CD4-positive, alpha-beta T cell treated with Interleukin-17A for 4 hours (primary cell): Measurements from ENCODE around the gene DLGAP4.

Experiments used
- DNase-seq: peaks from one replicate; pipeline ENCODE4 v3.0.0-alpha.2; 2020; ENCODE audit warnings: mixed read lengths

The DLGAP4 gene

DNA sequence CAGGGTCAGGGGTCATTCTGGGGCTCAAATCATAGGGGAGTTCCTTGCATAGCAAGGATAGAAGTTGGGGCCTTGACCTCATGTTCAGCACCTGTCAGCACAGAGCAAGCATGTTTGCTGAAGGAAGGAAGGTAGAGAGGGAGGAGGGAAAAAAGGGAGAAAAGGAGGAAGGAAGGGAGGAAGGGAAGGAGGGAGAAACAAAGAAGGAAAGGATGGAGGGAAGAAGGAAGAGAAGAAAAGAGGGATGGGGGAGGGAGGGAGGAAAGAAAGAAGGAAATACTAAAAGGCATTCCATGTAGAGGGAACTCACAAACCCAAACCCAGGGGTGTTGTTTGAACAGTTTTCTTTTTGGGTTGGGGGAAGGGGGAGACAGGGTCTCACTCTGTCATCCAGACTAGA is 80.1 kb downstream of the DLGAP4 start:
- DNase-seq, result no peak

DNA sequence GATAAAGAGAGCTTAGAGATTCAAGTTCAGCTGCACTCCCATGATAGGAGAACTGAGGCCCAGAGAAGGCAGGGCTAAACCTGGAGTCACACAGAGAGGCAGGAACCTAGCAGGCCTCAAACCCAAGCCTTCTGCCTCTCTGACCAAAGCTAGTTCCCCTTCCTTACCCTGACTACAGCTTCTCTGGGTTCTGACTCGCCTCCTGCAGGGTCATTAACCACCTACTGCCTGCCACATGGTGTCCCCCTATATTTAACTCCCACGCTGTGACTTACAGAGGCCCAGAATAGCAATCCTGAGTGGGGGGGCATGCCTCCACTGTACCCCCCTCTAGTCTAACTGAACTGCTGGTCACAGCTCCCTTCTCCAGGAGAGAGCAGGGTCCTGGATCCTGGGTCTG is 84.1 kb downstream of the DLGAP4 start:
- no peak for DNase-seq

DNA sequence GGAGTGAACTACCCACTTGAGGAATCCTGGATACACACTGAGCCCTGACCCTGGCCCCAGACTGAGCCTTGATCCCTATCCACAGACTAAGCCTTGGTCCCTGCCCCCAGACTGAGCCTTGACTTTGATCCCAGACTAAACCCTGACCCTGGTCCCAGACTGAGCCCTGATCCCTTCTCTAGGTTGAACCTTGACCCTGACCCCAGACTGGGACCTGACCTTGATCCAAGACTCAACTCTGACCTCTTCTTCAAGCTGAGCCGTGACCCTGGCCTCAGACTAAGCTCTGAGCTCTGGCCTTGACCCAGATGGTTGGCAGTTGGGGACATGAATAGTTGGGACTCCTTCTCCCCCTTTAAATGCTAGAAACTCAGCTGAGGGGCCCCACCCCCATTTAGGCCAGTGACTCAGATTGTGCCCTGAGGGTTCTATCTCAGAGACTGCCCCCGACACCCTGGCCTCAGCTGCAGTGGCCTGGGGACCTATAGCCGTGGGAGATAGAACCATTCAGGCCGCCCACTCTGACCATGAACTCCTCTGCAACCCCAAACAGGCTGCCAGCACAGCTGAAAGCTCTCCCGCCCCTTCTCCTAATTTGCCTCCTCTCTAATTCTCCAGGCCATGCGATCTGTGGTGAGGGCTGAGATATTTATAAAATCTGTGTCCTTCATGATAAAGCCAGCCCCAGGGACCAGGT is 84.7 kb downstream of the DLGAP4 start:
- no peak for DNase-seq

DNA sequence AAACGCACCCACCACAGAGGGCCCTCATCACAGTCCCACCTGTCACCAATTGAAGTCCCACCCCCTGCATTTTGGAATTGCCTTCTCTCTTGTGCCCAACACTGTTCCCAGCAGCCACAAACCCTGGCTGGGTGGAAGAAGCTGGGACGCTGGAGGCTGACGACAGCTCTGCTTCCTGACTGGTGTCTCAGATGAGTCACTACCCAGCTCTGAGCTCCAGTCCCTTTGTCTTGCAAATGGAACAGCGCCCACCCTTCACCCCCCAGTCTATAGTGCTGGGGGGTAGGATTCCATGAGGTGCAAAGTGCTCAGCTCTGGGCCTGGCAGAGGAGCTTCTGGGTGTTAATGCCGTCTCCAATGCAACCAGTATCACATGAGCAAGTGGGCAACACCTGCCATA is 85.3 kb downstream of the DLGAP4 start:
- DNase-seq, result no peak

DNA sequence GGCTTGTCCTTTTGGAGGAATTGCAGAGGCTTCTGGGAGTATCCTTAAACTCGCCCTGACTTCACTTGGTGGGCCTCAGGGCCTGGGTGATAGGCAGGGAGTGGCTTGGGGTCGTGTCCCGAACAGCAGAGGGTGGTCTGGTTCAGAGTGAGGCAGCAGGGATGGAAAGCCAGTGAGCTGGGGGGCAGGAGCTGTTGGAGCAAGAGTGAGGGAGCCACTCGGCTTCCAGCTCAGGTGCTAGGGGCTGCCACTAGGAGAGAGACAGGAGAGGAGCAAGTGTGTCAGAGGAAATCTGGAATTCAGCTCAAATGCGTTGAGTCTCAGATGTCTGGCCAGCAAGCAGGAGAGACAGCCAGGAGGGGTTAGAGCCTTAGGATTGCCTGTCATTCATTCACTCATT is 85.8 kb downstream of the DLGAP4 start:
- no peak for DNase-seq

DNA sequence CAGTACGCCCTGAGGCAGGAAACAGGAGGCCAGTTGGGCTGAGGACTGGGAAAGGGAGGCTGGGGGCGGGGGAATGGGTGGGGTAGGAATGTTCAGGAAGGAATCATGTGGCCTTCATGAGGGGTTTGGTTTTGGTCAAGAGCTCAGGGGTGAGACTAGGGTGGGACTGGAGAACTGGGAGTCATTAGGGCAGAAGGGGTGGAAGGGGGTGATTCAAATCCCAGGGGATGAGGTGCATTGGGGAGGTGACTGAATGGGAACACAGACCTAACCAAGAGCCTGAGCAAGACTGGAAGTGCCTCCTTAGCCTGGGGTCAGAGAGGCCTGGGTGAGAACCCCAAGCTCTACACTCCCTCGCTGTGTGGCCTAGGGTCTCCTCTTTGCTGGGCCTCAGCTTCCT is 86.8 kb downstream of the DLGAP4 start:
- no peak for DNase-seq

DNA sequence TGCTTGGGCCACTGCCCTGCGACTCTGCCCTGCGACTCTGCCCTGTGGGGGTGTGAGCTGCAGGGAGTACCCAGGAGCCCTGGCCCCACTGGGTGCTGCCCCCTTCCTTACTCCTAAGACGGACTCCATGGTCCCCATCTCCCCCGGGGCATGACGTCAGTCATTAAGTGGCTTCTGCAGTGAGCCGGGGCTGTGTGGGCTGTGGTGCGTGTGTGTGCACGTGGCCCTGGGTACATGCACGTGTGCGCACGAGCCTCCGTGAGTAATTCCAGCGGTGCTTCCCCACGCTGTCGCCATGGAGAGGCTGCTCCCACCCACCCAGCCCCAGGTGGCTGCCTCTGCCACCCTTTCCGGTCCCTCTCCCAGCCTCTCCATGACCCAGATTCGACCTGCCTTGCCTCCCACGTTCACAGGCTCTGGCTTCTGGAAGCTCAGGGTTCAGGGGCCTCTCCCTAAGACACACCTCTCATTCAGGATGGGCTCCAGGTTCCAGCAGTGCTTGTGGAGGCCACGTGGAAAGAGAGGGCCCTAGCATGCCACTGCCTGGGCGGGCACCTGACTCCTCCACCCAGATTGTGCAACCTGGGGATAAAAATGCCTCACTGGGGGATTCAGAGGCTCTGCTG is 88.3 kb downstream of the DLGAP4 start:
- no peak for DNase-seq

DNA sequence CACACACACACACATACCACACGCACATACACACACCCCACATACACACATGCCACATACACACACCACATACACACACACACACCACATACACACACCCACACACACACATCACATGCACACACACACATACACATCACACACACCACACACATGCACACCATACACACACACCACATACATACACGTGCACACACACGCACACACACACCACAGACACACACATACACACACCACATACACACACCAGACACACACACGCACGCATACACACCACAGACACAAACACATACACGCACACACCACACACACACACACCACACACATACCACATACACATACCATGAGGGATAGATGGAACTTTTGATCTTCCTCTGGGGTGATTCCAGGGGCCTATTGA is 90.2 kb downstream of the DLGAP4 start:
- no peak for DNase-seq

DNA sequence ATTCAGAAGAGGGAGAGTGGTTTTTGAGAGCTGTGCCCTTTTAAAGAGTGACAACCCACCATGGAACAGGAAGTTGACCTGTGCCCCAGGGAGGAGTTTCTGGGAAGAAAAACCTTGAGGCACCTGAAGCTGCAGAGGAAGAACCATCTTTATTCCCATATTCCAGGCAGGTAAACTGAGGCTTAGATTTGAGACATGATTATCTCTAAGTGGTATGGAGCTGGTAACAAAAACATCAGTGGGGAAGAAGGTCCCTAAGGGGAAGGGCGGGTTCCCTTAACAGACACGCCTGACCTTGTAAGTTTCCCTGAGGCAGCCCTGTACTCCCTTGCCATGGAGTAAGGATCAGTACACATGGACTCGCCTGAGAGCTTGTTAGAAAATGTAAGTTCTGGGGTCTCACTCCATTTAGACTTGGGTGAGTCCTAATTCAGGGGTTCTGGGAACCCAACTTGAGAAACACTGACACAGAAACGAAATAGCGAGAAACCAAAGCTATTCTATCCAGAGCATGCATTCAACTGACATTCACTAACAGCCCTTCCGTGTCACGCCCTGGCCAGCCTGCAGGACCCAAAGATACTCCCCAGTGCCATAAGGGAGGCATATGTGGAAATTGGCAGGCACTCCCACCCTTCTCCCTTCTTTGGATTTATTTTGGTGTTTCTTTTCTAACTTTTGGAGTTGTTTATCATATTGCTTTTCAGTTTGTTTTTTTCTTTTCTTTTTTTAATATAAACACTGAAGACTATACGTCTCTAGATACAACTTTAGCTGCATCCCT is 90.9 kb downstream of the DLGAP4 start:
- no peak for DNase-seq

DNA sequence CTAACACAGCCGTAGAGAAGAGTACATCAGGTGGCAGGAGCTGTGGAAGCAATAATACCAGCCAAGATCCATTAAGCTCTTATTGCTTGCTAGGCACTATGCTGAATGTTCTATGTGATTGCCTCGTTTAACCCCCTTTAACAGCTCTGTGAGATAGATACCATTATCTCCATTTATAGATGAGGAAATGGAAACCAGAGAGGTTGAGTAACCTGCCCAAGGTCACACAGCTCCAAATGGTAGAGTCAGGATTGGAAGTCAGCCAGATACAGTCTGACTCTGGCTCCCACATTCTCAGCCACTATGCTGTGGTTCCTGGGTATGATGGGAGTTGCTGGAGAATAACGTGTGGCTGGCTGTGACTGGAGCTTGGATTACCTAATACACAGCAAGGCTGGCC is 92.4 kb downstream of the DLGAP4 start:
- DNase-seq, result no peak

DNA sequence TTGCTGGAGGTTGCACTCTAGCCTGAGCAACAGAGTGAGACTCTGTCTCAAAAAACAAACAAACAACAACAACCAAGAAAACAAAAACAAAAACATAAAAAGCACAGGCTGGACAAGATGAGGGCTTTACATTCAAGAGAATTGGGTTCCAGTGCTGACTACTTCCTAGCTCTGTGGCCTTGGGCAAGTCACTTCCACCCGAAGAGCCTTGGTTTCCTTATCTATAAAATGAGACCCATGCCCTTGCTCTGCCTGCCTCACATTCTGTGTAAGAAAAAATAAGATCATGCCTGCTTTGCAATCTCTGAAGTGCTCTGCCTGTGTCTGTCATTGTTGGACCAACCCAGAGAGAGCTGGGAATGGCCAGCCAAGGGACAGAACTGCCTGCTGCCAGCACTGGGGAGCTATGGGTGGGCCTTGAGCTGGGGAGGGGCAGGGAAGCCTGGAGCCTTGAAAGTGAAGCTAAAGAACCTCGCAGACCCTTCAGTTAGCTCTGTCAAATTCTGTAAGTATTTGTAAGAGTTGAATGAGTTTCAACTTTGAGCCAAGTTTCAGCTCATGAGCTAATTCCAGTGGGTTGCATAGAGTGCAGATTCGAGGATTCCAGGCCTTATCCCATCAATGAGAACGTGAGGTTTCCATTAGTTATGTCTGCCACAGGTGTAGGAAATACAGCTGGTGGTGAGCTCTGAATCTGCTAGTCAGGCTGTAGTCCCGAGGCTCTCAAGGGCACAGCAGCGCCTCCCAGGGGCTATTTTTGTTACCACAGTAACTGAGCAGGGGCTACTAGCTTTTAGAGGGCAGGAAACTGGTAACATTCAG is 93.2 kb downstream of the DLGAP4 start:
- DNase-seq, result peak; percentile 23

DNA sequence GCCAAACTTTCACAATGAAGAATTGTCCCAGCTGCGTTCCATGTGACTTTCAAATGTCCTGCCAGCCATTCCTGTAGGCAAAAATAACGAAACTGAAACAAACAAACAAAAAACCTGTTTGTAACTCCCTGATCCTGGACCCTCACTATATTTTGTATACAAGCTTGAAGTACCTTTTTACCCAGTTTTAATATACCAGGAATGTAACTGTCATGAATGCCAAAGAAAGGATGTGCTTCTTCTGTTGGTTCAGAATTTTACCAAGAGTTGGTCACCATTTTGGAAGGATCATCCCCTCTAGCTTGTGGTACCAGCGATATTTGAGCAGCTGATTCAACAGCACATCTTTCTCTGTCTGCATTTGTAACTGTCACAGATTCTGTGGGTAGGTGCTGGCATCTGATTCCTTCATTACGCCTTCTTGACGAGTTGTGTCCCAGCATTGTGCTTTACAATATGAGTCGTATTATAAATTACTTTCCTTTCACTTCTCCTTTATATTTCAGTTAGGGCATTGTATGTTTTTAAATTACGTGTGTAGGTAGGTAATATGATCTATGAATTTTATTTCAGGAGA is 93.9 kb downstream of the DLGAP4 start:
- DNase-seq, result no peak

DNA sequence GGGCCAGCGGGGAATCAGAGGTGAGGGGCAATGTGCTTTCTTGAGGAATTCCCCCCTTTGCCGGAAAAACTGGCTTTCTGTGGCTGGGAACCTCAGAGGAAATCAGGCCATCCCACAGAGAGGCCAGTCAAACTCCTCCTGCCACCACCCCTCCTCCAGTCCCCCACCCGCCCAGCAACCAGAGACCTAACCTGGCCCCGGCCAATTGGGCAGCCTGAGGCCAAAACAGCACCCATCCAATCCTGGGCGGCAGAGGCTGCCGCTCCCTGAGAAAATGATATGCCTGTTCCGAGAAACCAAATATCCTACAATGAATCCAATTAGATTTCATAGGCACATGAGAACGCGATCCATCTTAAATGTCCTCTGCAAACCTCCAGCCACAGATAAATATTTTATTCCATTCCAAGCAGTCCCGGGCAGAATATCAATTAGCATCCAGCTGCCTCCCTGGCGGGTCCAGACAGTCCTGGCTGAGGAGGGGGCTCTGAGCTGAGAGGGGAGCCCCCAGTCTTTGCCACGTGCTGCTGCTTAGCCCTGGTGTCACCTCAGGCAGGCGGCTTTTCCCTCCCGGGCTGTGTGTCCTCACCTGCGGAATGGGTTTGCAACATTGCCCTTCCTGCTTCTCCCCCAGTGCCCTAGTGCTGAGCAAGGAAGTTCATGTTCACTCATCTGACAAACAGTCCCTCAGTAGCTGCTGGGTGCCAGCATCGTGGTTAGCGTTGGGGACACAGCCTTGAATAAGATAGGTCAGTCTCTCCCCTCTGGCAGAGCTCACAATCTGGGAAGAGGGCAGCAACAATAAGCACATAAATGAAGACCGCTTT is 95.0 kb downstream of the DLGAP4 start:
- no peak for DNase-seq

DNA sequence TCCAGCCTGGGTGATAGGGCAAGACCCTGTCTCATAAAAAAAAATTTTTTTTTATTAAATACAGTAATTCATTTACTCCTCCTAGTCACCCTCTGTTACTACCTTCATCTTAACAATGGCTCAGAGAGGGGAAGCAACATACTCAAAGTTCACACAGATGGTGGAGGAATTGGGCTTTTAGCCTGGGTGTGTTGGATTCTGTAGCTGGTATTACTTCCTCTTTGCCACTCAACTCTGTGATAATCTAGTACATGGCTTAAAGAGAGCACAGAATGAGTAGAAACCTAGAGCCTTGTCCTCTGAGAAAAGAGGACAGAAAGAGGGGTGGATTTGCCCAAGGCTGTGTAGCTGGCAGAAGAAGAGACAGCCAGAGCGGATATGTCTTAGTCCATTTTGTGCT is 96.6 kb downstream of the DLGAP4 start:
- no peak for DNase-seq

DNA sequence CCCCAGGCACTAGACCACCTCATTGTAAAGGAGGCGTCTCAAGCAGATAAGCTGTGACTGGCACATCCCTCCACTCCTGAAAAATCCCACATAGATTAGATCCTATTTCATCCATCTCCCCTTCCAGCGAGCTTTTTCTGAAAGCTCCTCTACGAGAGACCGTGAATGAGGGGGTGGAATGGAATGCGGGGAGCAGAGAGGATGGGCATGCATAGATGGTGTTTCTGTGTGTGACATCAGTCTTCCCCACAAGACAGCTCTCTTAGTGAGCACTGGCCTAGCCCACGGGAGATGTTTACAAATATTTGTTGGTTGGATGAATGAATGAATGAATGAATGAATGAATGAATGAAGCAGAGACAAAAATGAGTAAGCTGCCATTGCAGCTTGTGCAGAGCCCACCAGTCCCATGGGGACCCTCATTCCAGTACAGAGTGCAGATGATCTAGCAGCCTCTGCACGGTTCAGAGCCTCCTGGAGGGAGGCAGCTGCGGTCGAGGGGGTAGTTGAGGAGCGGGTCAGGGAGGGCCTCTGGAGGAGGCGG is 98.4 kb downstream of the DLGAP4 start:
- no peak for DNase-seq

DNA sequence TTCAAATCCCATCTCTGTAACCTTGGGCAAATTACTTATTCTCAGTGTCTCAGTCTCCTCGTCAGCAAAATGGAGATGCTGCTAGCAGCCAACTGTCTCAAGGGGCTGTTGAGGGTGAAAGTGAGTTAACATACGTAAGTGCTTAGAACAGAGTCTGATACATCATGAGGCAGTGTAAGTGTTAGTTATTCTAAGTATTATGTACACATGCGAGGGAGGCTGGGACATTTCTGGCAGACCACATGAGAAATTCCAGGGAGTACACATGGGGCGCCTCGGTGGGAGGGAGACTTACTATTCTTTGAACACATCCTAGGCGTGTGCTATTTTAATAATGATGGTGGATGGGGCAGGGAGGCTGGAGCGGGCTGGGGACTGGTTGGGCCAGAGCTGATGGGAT is 99.1 kb downstream of the DLGAP4 start:
- DNase-seq, result no peak

DNA sequence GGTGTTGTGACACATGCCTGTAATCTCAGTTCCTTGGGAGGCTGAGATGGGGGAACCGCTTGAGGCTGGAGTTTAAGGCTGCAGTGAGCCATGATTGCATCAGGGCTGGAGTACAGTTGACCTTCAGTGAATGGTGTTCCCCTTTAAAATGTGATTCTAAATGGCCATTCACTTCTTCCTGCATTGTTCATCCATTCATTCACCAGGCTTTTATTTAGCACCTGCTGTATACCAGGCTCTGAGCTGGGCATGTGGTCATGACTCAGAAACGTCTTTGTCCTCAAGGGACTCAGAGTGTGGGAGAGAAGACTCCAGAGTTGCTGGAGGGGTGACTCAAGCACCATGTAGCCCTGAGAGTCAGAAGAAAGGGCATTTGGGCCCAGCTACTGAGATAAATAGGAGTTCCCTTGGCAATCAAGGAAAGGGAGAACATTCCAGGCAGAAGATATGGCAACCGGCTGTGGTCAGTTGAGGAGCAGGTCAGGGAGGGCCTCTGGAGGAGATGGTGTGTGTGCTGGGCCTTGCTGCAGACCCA is 101.1 kb downstream of the DLGAP4 start:
- no peak for DNase-seq

DNA sequence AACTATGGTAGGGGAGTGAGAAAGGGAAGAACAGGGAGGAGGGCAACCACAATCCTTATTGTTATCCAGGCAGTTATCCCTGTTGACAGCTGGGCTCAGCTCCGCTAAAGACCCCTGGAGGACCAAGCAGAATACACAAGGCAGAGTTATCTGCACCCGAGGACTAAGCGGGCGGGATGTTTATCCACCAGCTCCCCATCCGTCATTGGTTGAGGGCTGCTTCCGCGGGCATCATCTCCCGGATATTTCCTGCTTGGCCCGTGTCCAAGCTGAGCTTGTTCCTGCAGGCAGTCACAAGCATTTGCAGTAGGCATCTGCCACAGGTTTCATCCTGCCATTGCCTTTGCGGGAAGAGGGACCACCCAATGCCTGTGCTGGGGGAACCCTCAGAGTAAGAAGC is 102.1 kb downstream of the DLGAP4 start:
- DNase-seq, result no peak

DNA sequence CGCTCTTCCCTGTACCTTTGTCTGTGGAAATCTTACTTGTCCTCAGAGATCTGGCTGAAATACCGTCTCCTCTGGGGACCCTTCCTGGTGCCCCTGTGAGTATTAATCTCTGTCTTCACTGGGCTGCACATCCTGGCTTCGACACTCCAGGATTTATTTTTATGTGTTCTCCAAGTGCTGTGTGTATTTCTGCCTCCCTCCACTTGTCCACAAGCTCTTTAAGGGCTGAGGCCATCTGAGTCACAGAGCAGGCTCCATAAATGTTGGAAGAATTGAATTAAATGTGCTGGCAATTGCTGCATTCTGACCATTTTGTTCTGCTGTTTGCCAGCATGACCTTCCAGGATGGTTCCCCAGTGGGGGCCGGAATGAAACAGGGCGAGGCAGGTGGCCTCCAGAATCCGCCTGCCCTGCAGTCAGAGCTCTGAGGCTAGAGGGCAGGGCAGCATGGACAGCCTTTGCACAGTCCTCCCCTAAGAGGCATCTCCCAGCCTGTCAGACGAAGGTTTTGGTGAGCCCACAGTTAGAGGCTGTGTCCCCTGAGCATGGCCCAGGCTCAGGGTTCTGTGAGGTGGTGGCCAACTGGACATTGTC is 105.8 kb downstream of the DLGAP4 start:
- no peak for DNase-seq

DNA sequence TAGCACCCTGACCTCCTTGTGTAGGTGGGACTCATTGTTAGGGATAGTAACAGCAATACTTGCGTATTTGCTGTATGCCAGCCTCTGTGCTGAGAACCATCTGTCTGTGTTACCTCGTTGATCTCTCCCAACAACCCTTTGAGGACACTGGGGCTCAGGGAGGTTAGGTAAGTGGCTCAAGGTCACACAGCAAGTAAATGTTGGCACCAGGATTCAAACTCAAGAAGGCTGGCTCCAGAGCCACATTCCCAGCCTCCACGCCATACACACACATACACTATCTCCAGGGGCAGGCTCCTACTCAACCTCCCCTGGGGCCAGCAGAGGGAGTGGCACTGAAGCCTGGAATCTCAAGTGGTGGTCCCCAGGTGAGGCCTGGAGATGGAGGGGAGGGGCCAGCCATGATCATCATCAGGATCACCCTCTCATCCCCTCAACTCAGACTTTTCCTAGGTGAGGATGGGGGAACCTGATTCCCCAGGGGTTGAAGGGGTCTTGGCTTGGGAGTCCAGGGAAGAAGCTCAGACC is 109.4 kb downstream of the DLGAP4 start:
- DNase-seq, result no peak

DNA sequence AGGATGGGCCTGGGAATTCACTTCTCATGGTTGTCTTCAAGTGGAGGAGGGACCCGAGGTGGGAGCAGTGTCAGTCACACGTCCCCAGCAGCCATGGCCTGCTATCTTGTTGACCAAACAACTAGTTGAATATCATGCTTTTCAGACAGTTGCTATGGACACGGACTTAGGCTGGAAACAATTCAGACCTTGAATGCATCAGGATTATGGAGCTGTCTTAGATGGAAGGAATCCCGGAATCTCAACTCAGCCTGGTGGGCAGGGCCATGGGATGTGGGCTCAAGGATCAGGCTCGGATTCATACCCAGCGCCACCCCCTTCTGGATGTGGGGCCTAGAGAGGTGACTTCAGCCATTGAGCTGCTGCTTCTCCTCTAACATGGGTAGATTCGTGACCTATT is 112.6 kb downstream of the DLGAP4 start:
- no peak for DNase-seq
